Naive thymus-derived CD4-positive, alpha-beta T cell (primary cell): Measurements from ENCODE around the gene IL4I1. TPM values are rescaled to one million over a fixed set of nuclear protein-coding genes. Genes with fewer than 3 reads are reported as not detected.

Experiments used
- ATAC-seq: fragments of 150-1000 bp; cut with Tn5 transposase; 2 replicates; pipeline ENCODE4 v1.10.0; 2021; ENCODE audit warnings: mild to moderate bottlenecking, moderate library complexity
- CTCF ChIA-PET: fragments of 350-600 bp; sonication (Branson Sonifier 250); formaldehyde crosslinking; loops from one replicate; lab custom pipeline; 2021; ENCODE audit warnings: antibody characterized with exemption; lab: Charles Lee
- POLR2A ChIA-PET: fragments of 350-600 bp; sonication (Branson Sonifier 250); formaldehyde crosslinking; loops from one replicate; lab custom pipeline; 2021; ENCODE audit warnings: antibody characterized with exemption, inconsistent platforms; lab: Charles Lee
- DNase-seq, 9 donors: peaks; one replicate each; pipeline versions ENCODE4 v3.0.0 to v3.0.0-alpha.2; 2020 to 2022; ENCODE audit warnings: mixed read lengths in 1 of 9
- H3K27ac ChIP-seq: one replicate; pipeline ENCODE4 v1.7.0; 2013; ENCODE audit warnings: mild to moderate bottlenecking, low read depth, low read length, moderate library complexity
- H3K27me3 ChIP-seq, 2 donors: one replicate each; pipeline ENCODE4 v1.7.0; 2013; ENCODE audit warnings: low read length in 2 of 2, mild to moderate bottlenecking in 2 of 2, moderate library complexity in 2 of 2; ENCODE audit not compliant: control insufficient read depth in 2 of 2, insufficient read depth in 2 of 2
- H3K36me3 ChIP-seq, 3 experiments: 1 replicate in 2 of 3; 2 replicates in 1 of 3; pipeline ENCODE4 v1.7.0; 2013; ENCODE audit warnings: low read length in 3 of 3, mild to moderate bottlenecking in 3 of 3, moderate library complexity in 1 of 3; ENCODE audit not compliant: insufficient read depth in 3 of 3, control insufficient read depth in 2 of 3
- H3K4me1 ChIP-seq, 2 donors: one replicate each; pipeline ENCODE4 v1.7.0; 2013; ENCODE audit warnings: low read length in 2 of 2, mild to moderate bottlenecking in 2 of 2, moderate library complexity in 1 of 2; ENCODE audit not compliant: control insufficient read depth in 2 of 2, insufficient read depth in 2 of 2
- H3K4me3 ChIP-seq: 2 replicates; pipeline ENCODE4 v1.7.0; 2013; ENCODE audit warnings: mild to moderate bottlenecking, low read length
- H3K9me3 ChIP-seq, 3 experiments: 1 replicate in 2 of 3; 2 replicates in 1 of 3; pipeline ENCODE4 v1.7.0; 2013; ENCODE audit warnings: low read length in 3 of 3; ENCODE audit not compliant: control insufficient read depth in 2 of 3
- H3K27ac Mint-ChIP-seq, 9 donors: one replicate each; pipeline ENCODE4 v1.8.0; 2020 to 2022; ENCODE audit warnings: mixed read lengths in 9 of 9, mild to moderate bottlenecking in 8 of 9, moderate library complexity in 5 of 9, inconsistent platforms in 2 of 9
- H3K27me3 Mint-ChIP-seq, 5 donors: one replicate each; pipeline ENCODE4 v1.8.0; 2021 to 2022; ENCODE audit warnings: mixed read lengths in 5 of 5, mild to moderate bottlenecking in 1 of 5
- H3K36me3 Mint-ChIP-seq, 5 donors: one replicate each; pipeline ENCODE4 v1.8.0; 2020 to 2022; ENCODE audit warnings: mixed read lengths in 5 of 5, mild to moderate bottlenecking in 3 of 5, inconsistent platforms in 1 of 5
- H3K4me1 Mint-ChIP-seq, 7 donors: one replicate each; pipeline ENCODE4 v1.8.0; 2020 to 2022; ENCODE audit warnings: mixed read lengths in 7 of 7, mild to moderate bottlenecking in 3 of 7, inconsistent platforms in 1 of 7
- H3K4me3 Mint-ChIP-seq, 10 donors: one replicate each; pipeline ENCODE4 v1.8.0; 2020 to 2022; ENCODE audit warnings: mild to moderate bottlenecking in 10 of 10, mixed read lengths in 10 of 10, moderate library complexity in 6 of 10, inconsistent platforms in 2 of 10
- H3K9me3 Mint-ChIP-seq, 11 donors: one replicate each; pipeline ENCODE4 v1.8.0; 2020 to 2022; ENCODE audit warnings: mixed read lengths in 11 of 11, mild to moderate bottlenecking in 4 of 11, inconsistent platforms in 1 of 11, moderate library complexity in 1 of 11
- intact Hi-C, 2 donors: fragments of 100-400 bp; cut with micrococcal nuclease; formaldehyde crosslinking; loops; one replicate each; pipeline ENCODE4 v1.15.1; 2023
- polyA plus RNA-seq, 2 donors: library from polyadenylated mRNA; unstranded; fragments of 300-500 nt; fragmentation: Illumina TruSeq; gene quantifications; one replicate each; pipeline ENCODE4 v1.2.3, GENCODE V29; 2021
- total RNA-seq, 6 experiments: library from RNA in 5 of 6; stranded (reverse) in 5 of 6; gene quantifications; 1 replicate in 5 of 6; 2 replicates in 1 of 6; pipeline ENCODE4 v1.2.3 and lab custom pipeline; 2021 to 2026

IL4I1 gene
- total and polyA plus RNA-seq, 7 experiments from 2014 or later = 1.2 to 6.8 (median 1.9) TPM; not detected in 2

DNA sequence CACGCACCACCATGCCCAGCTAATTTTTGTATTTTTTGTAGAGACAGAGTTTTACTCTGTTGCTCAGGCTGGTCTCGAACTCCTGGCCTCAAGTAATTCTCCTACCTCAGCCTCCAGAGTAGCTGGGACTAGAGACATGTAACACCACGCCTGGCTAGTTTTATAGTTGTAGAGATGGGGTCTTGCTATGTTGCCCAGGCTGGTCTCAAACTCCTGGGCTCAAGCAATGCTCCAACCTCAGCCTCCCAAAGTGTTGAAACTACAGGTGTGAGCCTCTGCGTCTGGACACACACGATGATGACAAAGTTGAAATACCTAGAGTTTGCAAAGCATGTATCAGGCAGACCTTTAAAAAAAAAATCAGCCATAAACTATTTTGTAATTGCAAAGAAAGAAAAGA, 50.3 kb downstream of the IL4I1 start:
- Mint-ChIP-seq H3K27me3 (peaks cover 0 to 3% (median 0%) of the 10 kb centered on the region in 5 donors), H3K4me1 (peaks cover 8 to 23% (median 17%) of the 10 kb centered on the region in 7 donors), H3K9me3 (peaks cover 0 to 10% (median 2%) of the 10 kb centered on the region in 11 donors), H3K36me3 (peaks cover 0 to 5% (median 4%) of the 10 kb centered on the region in 5 donors), H3K27ac (no peak overlapping the region), H3K4me3 (no peak overlapping the region)
- DNase-seq (no peak), ATAC-seq (no peak)
- intact Hi-C loops = no loop called here
- Histone ChIP-seq H3K27ac (no peak overlapping the region), H3K36me3 (peaks cover 0 to 4% (median 0%) of the 10 kb centered on the region in 3 experiments), H3K9me3 (no peaks in the 10 kb centered on the region), H3K4me1 (peaks cover 0 to 14% of the 10 kb centered on the region in 2 donors), H3K27me3 (no peaks in the 10 kb centered on the region), H3K4me3 (no peak overlapping the region)
- ChIA-PET POLR2A (interaction anchor here (0.6 kb wide), 1 partner anchor 52 kb away, joined by 3 read pairs; no protein-coding TSS in a partner anchor), CTCF (no interaction called here)

DNA sequence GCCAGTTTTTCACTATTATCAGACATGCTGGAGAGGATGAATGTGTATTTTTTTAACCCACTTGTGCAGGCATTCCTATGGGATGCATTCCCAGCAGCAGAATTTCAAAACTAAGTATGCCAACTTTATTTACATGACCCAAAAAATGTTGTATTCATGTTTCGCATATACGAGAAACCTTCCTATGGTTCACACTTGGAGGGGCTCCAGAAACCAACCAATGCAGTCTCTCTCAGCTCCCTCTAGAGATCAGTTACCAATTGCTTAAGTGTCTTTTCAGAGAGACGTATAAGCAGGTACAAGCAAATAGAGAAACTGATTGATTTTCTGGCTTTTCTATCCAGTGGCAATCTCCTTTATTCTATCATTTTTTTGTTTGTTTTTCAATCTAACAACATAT, 51.3 kb downstream of the IL4I1 start:
- Histone ChIP-seq H3K27me3 (no peaks in the 10 kb centered on the region), H3K27ac (no peak overlapping the region), H3K9me3 (no peaks in the 10 kb centered on the region), H3K4me3 (no peak overlapping the region), H3K36me3 (no peaks in the 10 kb centered on the region), H3K4me1 (peaks cover 0 to 14% of the 10 kb centered on the region in 2 donors)
- Mint-ChIP-seq H3K4me3 (no peak overlapping the region), H3K27ac (no peak overlapping the region), H3K4me1 (peaks cover 8 to 23% (median 17%) of the 10 kb centered on the region in 7 donors), H3K27me3 (peaks cover 0 to 3% (median 0%) of the 10 kb centered on the region in 5 donors), H3K36me3 (peaks cover 0 to 5% (median 4%) of the 10 kb centered on the region in 5 donors), H3K9me3 (peaks cover 0 to 10% (median 2%) of the 10 kb centered on the region in 11 donors)
- no peak for DNase-seq
- ATAC-seq = no peak
- POLR2A ChIA-PET = no interaction called here
- CTCF ChIA-PET = interaction anchor here (0.6 kb wide), 1 partner anchor 107 kb away, joined by 3 read pairs; no protein-coding TSS in a partner anchor
- intact Hi-C loops = no loop called here

DNA sequence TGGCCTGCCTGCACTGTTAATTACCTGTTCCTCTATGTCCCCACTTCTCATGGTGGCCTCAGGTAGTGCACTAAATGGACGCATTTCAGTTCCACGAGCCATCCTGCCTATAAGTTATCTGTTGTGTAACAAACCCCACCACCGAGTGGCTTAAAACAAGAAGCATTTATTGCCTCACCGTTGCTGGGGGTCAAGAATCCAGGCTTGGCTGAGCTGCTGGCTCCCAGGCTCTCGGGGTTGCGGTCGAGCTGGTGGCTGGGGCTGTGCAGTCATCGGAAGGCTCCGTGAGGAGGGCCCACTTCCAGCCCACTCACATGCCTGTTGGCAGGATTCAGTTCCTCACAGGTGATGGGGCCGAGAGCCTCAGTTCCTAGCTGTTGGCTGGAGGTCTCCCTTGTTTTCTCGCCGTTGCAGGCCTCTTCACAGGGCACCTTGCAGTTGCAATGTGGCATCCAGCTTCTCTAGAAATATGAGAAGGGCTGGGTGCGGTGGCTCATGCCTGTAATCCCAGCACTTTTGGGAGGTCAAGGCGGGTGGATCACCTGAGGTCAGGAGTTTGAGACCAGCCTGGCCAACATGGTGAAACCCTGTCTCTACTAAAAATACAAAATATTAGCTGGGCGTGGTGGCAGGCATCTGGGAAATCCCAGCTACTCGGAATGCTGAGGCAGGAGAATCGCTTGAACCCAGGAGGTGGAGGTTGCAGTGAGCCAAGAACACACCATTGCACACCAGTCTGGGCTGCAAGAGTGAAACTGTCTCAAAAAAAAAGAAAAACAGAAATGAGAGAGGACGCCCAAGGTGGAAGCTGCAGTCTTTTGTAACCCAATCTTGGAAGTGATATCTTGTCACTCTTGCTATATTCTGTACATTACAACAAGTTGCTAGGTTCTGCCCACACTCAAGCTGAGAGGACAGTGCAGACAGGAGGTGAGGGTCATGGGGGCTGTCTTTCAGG, 52.3 kb downstream of the IL4I1 start:
- no peaks in the 10 kb centered on the region for H3K9me3 ChIP-seq
- ATAC-seq (no peak), DNase-seq (no peak)
- H3K4me3 ChIP-seq = no peak overlapping the region
- Mint-ChIP-seq H3K9me3 (peaks cover 0 to 5% (median 2%) of the 10 kb centered on the region in 11 donors), H3K4me1 (peaks cover 0 to 16% (median 10%) of the 10 kb centered on the region in 7 donors), H3K4me3 (no peak overlapping the region), H3K27ac (peak overlapping the region in 1 of 9 donors; percentile 33), H3K36me3 (peaks cover 0 to 7% (median 5%) of the 10 kb centered on the region in 5 donors), H3K27me3 (peaks cover 0 to 3% (median 0%) of the 10 kb centered on the region in 5 donors)
- intact Hi-C loops = no loop called here
- POLR2A ChIA-PET = interaction anchor here (0.9 kb wide), 1 partner anchor 10 kb away, joined by 3 read pairs; no protein-coding TSS in a partner anchor
- CTCF ChIA-PET = interaction anchor here (0.6 kb wide), 2 partner anchors 9 to 106 kb away, joined by 3 read pairs; no protein-coding TSS in a partner anchor
- no peak overlapping the region for H3K27ac ChIP-seq
- peaks cover 0 to 5% (median 0%) of the 10 kb centered on the region in 3 experiments for H3K36me3 ChIP-seq
- H3K27me3 ChIP-seq = no peaks in the 10 kb centered on the region
- H3K4me1 ChIP-seq = peaks cover 0 to 7% of the 10 kb centered on the region in 2 donors

GRCh38 chr19:49843265-49843664, 53.4 kb downstream of the IL4I1 start:
- POLR2A ChIA-PET = no interaction called here
- Histone ChIP-seq H3K27me3 (no peaks in the 10 kb centered on the region), H3K9me3 (no peaks in the 10 kb centered on the region), H3K27ac (no peak overlapping the region), H3K4me3 (no peak overlapping the region), H3K4me1 (peaks cover 0 to 2% of the 10 kb centered on the region in 2 donors), H3K36me3 (peaks cover 0 to 8% (median 0%) of the 10 kb centered on the region in 3 experiments)
- no peak for ATAC-seq
- peaks cover 0 to 3% (median 0%) of the 10 kb centered on the region in 5 donors for H3K27me3 Mint-ChIP-seq
- DNase-seq = no peak
- intact Hi-C loops = no loop called here
- peaks cover 0 to 7% (median 3%) of the 10 kb centered on the region in 7 donors for H3K4me1 Mint-ChIP-seq
- CTCF ChIA-PET = no interaction called here
- no peak overlapping the region for H3K27ac Mint-ChIP-seq
- H3K9me3 Mint-ChIP-seq = peaks cover 0 to 2% (median 0%) of the 10 kb centered on the region in 11 donors
- no peak overlapping the region for H3K4me3 Mint-ChIP-seq
- peaks cover 4 to 17% (median 10%) of the 10 kb centered on the region in 5 donors for H3K36me3 Mint-ChIP-seq

DNA sequence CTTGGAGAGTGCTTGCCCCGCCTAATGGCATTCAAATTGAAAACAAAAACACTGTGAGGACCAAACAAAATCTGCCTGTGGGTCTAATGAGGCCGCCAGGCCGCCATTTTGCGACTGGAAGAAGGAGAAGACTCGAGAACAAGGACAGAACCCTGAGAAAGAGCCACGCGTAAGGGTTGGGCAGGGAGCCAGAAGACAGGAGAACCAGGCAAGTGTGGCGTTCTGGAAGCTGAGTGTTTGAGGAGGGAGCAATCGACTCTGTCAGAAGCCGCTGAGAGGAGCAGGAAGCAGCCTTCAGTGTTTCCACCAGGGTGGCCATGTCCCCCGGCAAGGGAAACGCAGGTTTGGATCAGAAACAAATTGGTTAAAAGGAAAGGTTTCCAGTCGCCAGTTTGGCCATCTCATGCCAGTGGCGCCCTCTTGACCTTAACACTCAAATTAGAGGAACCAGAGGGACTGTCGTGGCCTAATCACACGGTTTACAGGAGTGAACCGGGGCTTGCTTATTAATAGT, 55.9 kb downstream of the IL4I1 start:
- Histone ChIP-seq H3K4me3 (no peak overlapping the region), H3K36me3 (peaks cover 0 to 27% (median 0%) of the 10 kb centered on the region in 3 experiments), H3K27ac (no peak overlapping the region), H3K9me3 (no peaks in the 10 kb centered on the region), H3K4me1 (no peaks in the 10 kb centered on the region), H3K27me3 (no peaks in the 10 kb centered on the region)
- H3K9me3 Mint-ChIP-seq = no peaks in the 10 kb centered on the region
- ChIA-PET CTCF (no interaction called here), POLR2A (no interaction called here)
- H3K27me3 Mint-ChIP-seq = peaks cover 0 to 1% (median 0%) of the 10 kb centered on the region in 5 donors
- H3K4me1 Mint-ChIP-seq = no peaks in the 10 kb centered on the region
- H3K27ac Mint-ChIP-seq = no peak overlapping the region
- ATAC-seq = no peak
- peaks cover 4 to 28% (median 16%) of the 10 kb centered on the region in 5 donors for H3K36me3 Mint-ChIP-seq
- no peak overlapping the region for H3K4me3 Mint-ChIP-seq
- no peak for DNase-seq
- intact Hi-C loops = no loop called here

DNA sequence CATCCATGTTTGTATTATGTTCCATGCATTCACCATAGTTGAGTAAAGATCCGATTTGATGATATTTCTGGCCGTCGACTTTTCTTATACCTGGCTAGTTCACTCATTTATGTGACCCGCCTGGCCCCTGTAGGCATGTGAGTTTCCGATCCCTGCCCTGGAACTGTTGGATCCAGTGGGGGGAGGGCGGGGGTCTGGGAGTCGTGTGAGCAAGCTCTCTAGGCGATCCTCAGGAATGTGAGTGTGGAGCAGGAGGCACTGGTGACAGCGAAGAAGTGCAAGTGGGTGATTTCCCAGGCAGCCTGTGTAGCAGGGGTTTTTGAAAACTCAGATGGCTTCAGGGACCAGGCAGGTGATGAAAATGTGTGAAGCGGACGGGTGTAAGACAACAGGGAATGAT, 56.4 kb downstream of the IL4I1 start:
- Histone ChIP-seq H3K27me3 (no peaks in the 10 kb centered on the region), H3K9me3 (no peaks in the 10 kb centered on the region), H3K36me3 (peaks cover 0 to 32% (median 0%) of the 10 kb centered on the region in 3 experiments), H3K4me1 (no peaks in the 10 kb centered on the region), H3K4me3 (no peak overlapping the region), H3K27ac (no peak overlapping the region)
- ChIA-PET CTCF (no interaction called here), POLR2A (no interaction called here)
- H3K27me3 Mint-ChIP-seq = peaks cover 0 to 1% (median 0%) of the 10 kb centered on the region in 5 donors
- DNase-seq = no peak
- ATAC-seq = no peak
- no peak overlapping the region for H3K4me3 Mint-ChIP-seq
- no peaks in the 10 kb centered on the region for H3K9me3 Mint-ChIP-seq
- intact Hi-C loops = no loop called here
- no peak overlapping the region for H3K27ac Mint-ChIP-seq
- no peaks in the 10 kb centered on the region for H3K4me1 Mint-ChIP-seq
- peaks cover 4 to 28% (median 16%) of the 10 kb centered on the region in 5 donors for H3K36me3 Mint-ChIP-seq
